SK-N-SH treated with all-trans-retinoic acid at 6 μM for 48 hours (cell line): ENCODE measurements around the gene RHCE.
"Not testable (repeated sequence)": the region's sequence is repeated elsewhere in the genome, so short reads cannot be mapped to it uniquely, and the experiment has no call there.

Experiments used
- CSDC2 ChIP-seq: fragments of 250-450 bp; sonication (Bioruptor Pico); IDR thresholded peaks from 2 replicates; pipeline ENCODE4 v1.5.0; 2020; ENCODE audit warnings: mild to moderate bottlenecking, moderate library complexity
- GLIS3 ChIP-seq: fragments of 250-450 bp; sonication (Bioruptor Pico); IDR thresholded peaks from 2 replicates; pipeline ENCODE4 v1.5.0; 2020; ENCODE audit warnings: mild to moderate bottlenecking, moderate library complexity

DNA sequence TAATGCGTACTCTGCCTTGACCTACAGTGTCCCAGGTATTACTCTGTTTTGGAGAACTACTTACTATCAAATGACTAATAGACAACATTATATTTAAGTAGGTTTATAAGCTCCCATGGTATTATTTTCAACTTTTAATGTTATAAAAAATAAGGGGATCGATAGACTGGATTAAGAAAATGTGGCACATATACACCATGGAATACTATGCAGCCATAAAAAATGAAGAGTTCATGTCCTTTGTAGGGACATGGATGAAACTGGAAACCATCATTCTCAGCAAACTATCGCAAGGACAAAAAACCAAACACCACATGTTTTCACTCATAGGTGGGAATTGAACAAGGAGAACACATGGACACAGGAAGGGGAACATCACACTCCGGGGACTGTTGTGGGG lies 40.2 kb upstream of the RHCE start:
- TF ChIP-seq CSDC2 (CRISPR knock-in tag); GLIS3: not testable (repeated sequence)
